ENCODE results near the gene MPPE1. TPM values are rescaled to one million over a fixed set of nuclear protein-coding genes. Genes with fewer than 3 reads are reported as not detected.

Gene MPPE1
- total and polyA plus RNA-seq, 12 donors = 18.3 to 45.9 (median 34.1) TPM

DNA sequence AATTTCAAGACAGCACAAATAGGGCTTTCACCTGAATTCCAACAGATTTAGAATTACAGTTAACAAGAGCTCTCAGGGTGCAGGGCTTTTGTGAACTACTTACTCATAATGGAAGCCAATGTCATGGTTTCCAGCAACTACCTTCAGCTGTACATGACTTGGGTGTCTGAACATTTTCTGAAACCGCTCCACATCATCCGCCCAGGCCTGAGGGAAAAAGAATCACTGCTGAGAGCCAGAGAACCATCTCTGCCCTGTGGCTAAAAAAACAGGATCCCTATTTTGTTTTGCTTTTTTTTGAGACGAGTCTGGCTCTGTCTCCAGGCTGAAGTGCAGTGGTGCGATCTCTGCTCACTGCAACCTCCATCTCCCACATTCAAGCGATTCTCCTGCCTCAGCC is 18.8 kb downstream of the MPPE1 start:
- TF ChIP-seq, protein P1, sequence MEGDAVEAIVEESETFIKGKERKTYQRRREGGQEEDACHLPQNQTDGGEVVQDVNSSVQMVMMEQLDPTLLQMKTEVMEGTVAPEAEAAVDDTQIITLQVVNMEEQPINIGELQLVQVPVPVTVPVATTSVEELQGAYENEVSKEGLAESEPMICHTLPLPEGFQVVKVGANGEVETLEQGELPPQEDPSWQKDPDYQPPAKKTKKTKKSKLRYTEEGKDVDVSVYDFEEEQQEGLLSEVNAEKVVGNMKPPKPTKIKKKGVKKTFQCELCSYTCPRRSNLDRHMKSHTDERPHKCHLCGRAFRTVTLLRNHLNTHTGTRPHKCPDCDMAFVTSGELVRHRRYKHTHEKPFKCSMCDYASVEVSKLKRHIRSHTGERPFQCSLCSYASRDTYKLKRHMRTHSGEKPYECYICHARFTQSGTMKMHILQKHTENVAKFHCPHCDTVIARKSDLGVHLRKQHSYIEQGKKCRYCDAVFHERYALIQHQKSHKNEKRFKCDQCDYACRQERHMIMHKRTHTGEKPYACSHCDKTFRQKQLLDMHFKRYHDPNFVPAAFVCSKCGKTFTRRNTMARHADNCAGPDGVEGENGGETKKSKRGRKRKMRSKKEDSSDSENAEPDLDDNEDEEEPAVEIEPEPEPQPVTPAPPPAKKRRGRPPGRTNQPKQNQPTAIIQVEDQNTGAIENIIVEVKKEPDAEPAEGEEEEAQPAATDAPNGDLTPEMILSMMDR (IDR thresholded peaks at IDR 0.05) = no peak
- H3K27me3 ChIP-seq = no peaks in the 10 kb centered on the region
- 95% methylated on average over 5 of the region's 5 CpGs for WGBS, 2 donors
- ATAC-seq (no peak), DNase-seq (no peak)
- no peak overlapping the region for H3K27ac ChIP-seq
- no peak overlapping the region for H3K4me3 ChIP-seq
- no peaks in the 10 kb centered on the region for H3K9me3 ChIP-seq
- H3K36me3 ChIP-seq = peaks cover 4 to 100% (median 64%) of the 10 kb centered on the region in 9 donors
- intact Hi-C loops (cut with DNase I) = no loop called here
- peaks cover 0 to 22% (median 0%) of the 10 kb centered on the region in 9 donors for H3K4me1 ChIP-seq

DNA sequence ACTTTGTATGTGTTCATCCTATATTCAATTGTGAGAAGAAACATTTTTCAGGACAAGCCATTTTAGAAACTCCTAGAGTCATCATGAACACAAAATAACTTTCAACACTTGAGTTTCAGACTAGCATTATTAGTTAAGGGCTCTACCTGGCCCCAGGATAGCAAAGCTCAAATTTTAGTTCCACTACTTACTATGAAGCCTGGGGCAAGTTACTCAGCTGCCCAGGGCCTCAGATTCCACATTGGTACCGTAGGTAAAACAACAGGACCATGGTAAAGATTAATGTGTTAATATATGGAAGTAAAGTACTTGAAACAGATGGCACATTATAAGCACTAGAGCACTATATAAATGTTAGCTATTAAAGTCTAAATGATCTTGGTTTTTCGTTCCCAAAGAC is 19.4 kb downstream of the MPPE1 start:
- H3K36me3 ChIP-seq = peaks cover 4 to 100% (median 68%) of the 10 kb centered on the region in 9 donors
- no peaks in the 10 kb centered on the region for H3K27me3 ChIP-seq
- H3K4me3 ChIP-seq = no peak overlapping the region
- TF ChIP-seq, protein P1 (IDR thresholded peaks at IDR 0.05) = no peak
- 94 to 97% methylated on average over 2 of the region's 2 CpGs for WGBS, 2 donors
- no peak overlapping the region for H3K27ac ChIP-seq
- DNase-seq (no peak), ATAC-seq (no peak)
- no peaks in the 10 kb centered on the region for H3K9me3 ChIP-seq
- intact Hi-C loops (cut with DNase I) = no loop called here
- H3K4me1 ChIP-seq = peaks cover 0 to 22% (median 0%) of the 10 kb centered on the region in 9 donors

DNA sequence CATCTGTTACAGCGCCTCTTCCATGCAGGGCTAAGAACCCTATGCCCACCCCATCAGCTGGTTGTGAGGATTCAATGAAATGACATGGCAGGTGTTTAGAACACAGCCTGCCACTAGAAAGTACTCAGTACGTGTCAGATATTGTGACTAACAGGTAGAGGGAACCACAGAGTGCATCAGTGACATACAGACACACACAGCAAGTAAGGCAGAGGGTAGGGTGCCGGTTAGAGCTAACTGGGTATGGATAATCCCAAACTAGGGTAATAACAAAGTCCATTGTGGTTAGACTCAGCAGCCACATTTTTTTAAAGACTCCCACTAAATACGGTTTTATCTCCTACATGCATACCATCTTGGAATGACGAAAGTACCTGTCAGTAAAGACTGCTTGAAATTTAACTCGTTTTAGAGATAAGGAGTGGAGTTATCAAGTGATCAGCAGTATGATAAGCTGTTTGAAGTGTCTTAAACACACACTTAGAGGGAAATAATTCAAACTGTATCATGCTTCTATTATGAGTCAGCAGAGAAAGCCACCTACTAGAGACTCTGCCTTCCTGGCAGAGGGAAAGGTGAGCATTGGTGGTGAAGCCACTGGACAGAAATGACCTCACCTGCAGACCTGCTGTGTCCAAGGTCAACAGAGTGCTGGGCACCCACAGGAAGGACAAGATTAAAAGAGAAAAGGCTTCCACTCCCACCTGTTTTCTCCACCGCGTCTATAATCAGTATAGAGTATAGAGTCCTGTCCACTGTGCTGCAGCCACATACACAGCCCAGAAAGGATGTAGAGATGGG is 20.6 kb downstream of the MPPE1 start:
- Histone ChIP-seq H3K9me3 (no peaks in the 10 kb centered on the region), H3K27me3 (no peaks in the 10 kb centered on the region), H3K27ac (no peak overlapping the region), H3K36me3 (peaks cover 4 to 100% (median 63%) of the 10 kb centered on the region in 9 donors), H3K4me3 (no peak overlapping the region), H3K4me1 (peaks cover 0 to 21% (median 0%) of the 10 kb centered on the region in 9 donors)
- intact Hi-C loops (cut with DNase I) = no loop called here
- TF ChIP-seq, protein P1 (IDR thresholded peaks at IDR 0.05) = no peak
- 76 to 80% methylated on average over 8 of the region's 8 CpGs for WGBS, 2 donors
- ATAC-seq (no peak), DNase-seq (no peak)

DNA sequence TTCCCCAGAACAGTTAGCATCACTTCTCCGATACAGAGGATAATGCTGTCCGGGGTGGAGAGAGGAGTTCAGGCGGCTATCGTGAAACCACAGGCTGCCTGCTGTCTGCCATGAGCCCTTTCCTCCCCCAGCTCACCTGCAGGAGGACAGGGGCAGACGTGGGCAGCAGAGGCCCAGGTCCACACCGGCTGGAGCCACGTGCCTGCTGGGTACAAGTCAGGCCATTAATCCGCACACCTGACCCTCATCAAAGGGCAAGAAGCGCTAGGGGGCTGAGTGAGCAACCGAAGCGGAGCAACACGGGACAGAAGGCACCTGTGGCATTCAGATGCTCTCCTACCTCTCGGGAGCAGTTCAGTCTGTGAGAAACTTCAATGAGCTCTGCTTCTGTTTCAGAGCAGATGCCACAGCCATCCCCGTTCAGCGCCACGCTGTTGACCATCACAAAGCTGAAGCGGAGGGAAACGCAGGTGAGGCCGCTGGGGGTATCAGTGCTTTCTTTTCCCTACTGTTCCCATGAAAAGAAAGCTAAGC is 21.5 kb downstream of the MPPE1 start:
- intact Hi-C loops (cut with DNase I) = no loop called here
- peaks cover 0 to 28% (median 0%) of the 10 kb centered on the region in 9 donors for H3K4me1 ChIP-seq
- no peak overlapping the region for H3K4me3 ChIP-seq
- ATAC-seq (no peak), DNase-seq (no peak)
- peaks cover 4 to 100% (median 61%) of the 10 kb centered on the region in 9 donors for H3K36me3 ChIP-seq
- TF ChIP-seq, protein P1 (IDR thresholded peaks at IDR 0.05) = no peak
- no peaks in the 10 kb centered on the region for H3K9me3 ChIP-seq
- 88% methylated on average over 19 of the region's 19 CpGs for WGBS, 2 donors
- H3K27me3 ChIP-seq = no peaks in the 10 kb centered on the region
- no peak overlapping the region for H3K27ac ChIP-seq

All from heart right ventricle (tissue), 16 donors.